ENCODE results near the gene UVSSA.

The UVSSA gene

GRCh38 chr4:1398681-1399507 is 51.9 kb downstream of the UVSSA start:
- no peak for DNase-seq

GRCh38 chr4:1399508-1400190 is 52.6 kb downstream of the UVSSA start:
- no peak for DNase-seq

- no peak for DNase-seq
Observed at GRCh38 chr4:1400191-1400805, 53.3 kb downstream of the UVSSA start.

GRCh38 chr4:1400831-1401408 is 53.9 kb downstream of the UVSSA start:
- DNase-seq, result no peak

- DNase-seq, result no peak
Observed at GRCh38 chr4:1401409-1402020, 54.5 kb downstream of the UVSSA start.

- DNase-seq, result no peak
Observed at GRCh38 chr4:1402021-1402515, 55.1 kb downstream of the UVSSA start.

- no peak for DNase-seq
Observed at GRCh38 chr4:1402516-1403091, 55.6 kb downstream of the UVSSA start.

GRCh38 chr4:1403177-1403583 is 56.2 kb downstream of the UVSSA start:
- no peak for DNase-seq

- DNase-seq, result no peak
Observed at GRCh38 chr4:1403591-1404572, 56.9 kb downstream of the UVSSA start.

GRCh38 chr4:1404573-1405253 is 57.7 kb downstream of the UVSSA start:
- no peak for DNase-seq

- no peak for DNase-seq
Observed at GRCh38 chr4:1405254-1405635, 58.2 kb downstream of the UVSSA start.

GRCh38 chr4:1405636-1406393 is 58.8 kb downstream of the UVSSA start:
- no peak for DNase-seq

- no peak for DNase-seq
Observed at GRCh38 chr4:1406394-1406980, 59.5 kb downstream of the UVSSA start, which contains the start of gene NKX1-1. TSS of gene NKX1-1 (minus strand) at chr4:1406442. CDS start at chr4:1406442, 0 bp downstream.

GRCh38 chr4:1406981-1407656 is 60.1 kb downstream of the UVSSA start:
- no peak for DNase-seq

- no peak for DNase-seq
Observed at GRCh38 chr4:1407657-1408333, 60.8 kb downstream of the UVSSA start.

- DNase-seq, result no peak
Observed at GRCh38 chr4:1408418-1408817, 61.4 kb downstream of the UVSSA start.

GRCh38 chr4:1409079-1409478 is 62.1 kb downstream of the UVSSA start:
- no peak for DNase-seq
